WI38 (cell line): ENCODE data around the gene PRPF38B.
"Not testable (repeated sequence)": the region's sequence is repeated elsewhere in the genome, so short reads cannot be mapped to it uniquely, and the experiment has no call there.

Experiments
- H3K4me3 ChIP-seq: 2 replicates; pipeline ENCODE4 v1.5.1; 2011; ENCODE audit warnings: low read depth, mild to moderate bottlenecking, control low read depth, low read length
- CTCF ChIP-seq: IDR thresholded peaks from 2 replicates; pipeline ENCODE4 v1.5.1; 2012; ENCODE audit warnings: low read depth, mild to moderate bottlenecking, control low read depth, low read length

PRPF38B gene

GRCh38 chr1:108668777-108669176, 23.3 kb upstream of the PRPF38B start:
- H3K4me3 ChIP-seq = no peak overlapping the region
- no peak for TF ChIP-seq CTCF

- TF ChIP-seq CTCF = no peak
- no peak overlapping the region for H3K4me3 ChIP-seq
These were observed 22.4 kb upstream of the PRPF38B start for GRCh38 chr1:108669679-108670078.

- TF ChIP-seq CTCF = no peak
These were observed 21.9 kb upstream of the PRPF38B start for GRCh38 chr1:108670131-108670773.

GRCh38 chr1:108671143-108671542, 21.0 kb upstream of the PRPF38B start:
- H3K4me3 ChIP-seq = no peak overlapping the region
- no peak for TF ChIP-seq CTCF

More at GRCh38 chr1:108670131-108670773, 21.9 kb upstream of the PRPF38B start:
- no peak overlapping the region for H3K4me3 ChIP-seq

- no peak overlapping the region for H3K4me3 ChIP-seq
- TF ChIP-seq CTCF = no peak
These were observed 13.4 kb upstream of the PRPF38B start for GRCh38 chr1:108678706-108679105.

GRCh38 chr1:108679586-108680213, 12.4 kb upstream of the PRPF38B start:
- no peak for TF ChIP-seq CTCF
- no peak overlapping the region for H3K4me3 ChIP-seq

GRCh38 chr1:108681701-108682100, 10.4 kb upstream of the PRPF38B start:
- H3K4me3 ChIP-seq = not testable (repeated sequence)
